GM18873 (cell line): ENCODE data around the gene SLC17A2.
"Not testable (repeated sequence)": the region's sequence is repeated elsewhere in the genome, so short reads cannot be mapped to it uniquely, and the experiment has no call there.

Source experiments
- ATAC-seq: cut with Tn5 transposase; IDR thresholded peaks from one replicate; pipeline ENCODE4 v1.9.1; 2021; ENCODE audit warnings: mild to moderate bottlenecking, moderate library complexity, moderate number of reproducible peaks; ENCODE audit not compliant: unreplicated experiment, low FRiP score

Gene SLC17A2

DNA sequence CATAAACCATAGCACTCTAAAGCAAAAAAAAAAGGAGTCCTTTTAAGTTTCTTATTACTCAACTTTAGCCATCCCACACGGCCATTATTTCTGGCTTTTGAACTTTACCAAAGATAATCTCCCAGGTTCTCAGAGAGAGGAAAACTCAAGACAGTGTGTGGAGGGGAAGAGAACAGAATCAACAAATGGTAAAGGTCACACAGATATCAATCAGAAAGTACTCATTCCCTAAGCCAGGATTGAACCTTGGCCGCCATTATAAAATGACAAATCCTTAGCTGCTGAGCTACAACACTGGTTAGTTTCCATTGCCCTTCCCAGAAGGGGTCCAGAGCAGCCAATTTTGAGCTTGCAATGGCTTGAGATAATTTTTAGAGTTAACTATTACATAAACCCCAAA, 22.0 kb upstream of the SLC17A2 start:
- ATAC-seq = no peak

DNA sequence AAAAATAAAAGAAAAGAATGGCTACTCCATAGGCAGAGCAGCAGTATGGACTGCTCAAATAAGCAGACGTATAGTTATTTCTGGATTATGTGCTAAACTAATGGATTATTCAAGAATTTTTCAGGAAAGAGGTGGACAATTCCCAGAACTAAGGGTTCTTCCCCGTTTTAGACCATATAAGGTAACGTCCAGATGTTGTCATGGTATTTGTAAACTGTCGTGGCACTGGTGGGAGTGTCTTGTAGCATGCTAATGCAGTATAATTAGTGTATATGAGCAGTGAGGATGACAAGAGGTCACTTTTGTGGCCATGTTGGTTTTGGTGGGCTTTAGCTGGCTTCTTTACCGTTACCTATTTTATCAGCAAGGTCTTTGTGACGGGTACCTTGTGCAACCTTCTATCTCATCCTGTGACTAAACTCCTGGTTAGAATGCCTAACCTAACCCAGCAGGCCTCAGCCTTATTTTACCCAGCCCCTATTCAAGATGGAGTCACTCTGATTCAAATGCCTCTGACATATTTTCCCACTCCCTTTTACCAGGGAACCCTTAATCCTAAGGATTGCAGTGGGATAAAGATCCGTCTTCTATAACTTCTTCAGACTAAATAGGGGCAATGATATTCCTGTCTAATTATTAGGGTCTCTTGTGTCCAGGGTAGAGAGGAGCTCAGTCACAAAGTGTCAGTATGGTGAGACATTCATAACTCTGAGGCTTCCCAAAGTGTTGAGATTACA, 21.0 kb upstream of the SLC17A2 start:
- ATAC-seq = no peak

DNA sequence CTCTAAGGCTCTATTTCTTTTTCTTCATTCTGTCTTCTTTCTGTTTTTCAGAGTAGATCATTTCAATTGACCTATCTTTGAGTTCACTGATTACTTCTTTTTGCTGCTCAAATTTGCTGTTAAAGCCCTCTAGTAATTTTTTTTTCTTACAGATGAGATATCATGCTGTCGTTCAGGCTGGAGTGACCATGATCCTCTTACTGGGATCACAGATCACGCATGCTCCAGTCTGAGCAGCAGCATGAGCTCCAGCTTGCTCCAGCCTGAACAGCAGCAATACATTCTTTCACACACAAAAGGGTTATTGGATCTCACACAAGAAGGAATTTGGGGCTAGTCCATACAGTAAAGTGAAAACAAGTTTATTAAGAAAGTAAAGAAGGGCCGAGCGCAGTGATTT, 19.8 kb upstream of the SLC17A2 start:
- ATAC-seq = no peak

- ATAC-seq = no peak
Measured at GRCh38 chr6:25949695-25950094, 19.2 kb upstream of the SLC17A2 start.

DNA sequence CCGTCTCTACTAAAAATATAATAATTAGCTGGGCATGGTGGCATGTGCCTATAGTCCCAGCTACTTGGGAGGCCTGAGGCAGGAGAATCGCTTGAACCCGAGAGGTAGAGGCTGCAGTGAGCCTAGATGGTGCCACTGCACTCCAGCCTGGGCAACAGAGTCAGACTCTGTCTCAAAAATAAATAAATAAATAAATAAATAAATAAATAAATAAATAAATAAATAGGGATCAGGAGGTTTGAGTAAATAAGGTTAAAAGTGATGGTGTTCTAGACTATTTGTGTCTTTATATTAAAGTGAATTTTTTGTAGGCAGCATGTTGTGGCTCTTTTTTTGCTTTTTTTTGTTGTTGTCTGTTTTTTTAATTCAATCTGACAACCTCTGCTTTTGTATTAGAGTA, 17.0 kb upstream of the SLC17A2 start:
- ATAC-seq = not testable (repeated sequence)

DNA sequence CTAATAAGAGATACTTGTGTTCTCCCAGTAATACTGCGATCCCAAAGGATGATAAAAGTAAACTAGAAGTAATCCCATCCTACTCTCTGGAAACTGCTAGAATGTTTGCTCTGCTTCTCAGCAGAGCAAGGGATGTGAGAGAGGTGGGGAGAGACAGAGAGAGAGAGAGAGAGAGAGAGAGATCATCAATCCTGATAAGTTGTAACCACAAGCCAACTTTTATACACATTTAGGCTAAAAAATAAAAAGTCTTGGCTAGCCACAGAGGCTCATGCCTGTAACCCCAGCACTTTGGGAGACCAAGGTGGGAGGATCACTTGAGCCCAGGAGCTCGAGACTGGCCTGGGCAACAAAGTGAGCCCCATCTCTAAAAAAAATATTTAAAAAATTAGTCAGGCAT, 16.1 kb upstream of the SLC17A2 start:
- no peak for ATAC-seq

DNA sequence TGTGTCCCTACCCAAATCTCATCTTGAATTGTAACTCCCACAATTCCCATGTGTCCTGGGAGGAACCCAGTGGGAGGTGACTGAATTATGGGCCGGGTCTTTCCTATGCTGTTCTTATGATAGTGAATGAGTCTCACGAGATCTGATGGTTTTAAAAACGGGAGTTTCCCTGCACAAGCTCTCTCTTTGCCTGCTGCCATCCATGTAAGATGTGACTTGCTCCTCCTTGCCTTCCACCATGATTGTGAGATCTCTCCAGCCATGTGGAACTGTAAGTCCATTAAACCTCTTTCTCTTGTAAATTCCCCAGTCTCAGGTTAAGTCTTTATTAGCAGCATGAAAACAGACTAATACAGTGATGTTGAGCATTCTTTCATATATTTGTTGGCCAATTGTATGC, 15.2 kb upstream of the SLC17A2 start:
- ATAC-seq = not testable (repeated sequence)

GRCh38 chr6:25944688-25945574, 14.4 kb upstream of the SLC17A2 start:
- no peak for ATAC-seq

DNA sequence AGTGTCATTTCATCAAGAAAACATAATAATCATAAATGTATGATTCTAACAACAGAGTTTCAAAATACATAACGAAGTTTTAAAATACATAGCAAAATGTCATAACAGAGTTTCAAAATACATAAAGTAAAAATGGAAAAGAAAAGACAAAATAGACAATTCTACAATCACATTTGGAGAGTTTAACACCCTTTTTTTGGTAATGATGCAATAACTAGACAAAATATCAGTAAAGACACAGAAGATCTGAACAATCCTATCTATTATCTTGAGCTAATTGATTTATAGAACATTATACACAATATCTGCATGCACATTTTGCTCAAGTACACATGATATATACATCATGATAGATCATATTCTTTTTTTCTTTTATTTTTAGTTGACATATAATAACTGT, 13.4 kb upstream of the SLC17A2 start:
- no peak for ATAC-seq

DNA sequence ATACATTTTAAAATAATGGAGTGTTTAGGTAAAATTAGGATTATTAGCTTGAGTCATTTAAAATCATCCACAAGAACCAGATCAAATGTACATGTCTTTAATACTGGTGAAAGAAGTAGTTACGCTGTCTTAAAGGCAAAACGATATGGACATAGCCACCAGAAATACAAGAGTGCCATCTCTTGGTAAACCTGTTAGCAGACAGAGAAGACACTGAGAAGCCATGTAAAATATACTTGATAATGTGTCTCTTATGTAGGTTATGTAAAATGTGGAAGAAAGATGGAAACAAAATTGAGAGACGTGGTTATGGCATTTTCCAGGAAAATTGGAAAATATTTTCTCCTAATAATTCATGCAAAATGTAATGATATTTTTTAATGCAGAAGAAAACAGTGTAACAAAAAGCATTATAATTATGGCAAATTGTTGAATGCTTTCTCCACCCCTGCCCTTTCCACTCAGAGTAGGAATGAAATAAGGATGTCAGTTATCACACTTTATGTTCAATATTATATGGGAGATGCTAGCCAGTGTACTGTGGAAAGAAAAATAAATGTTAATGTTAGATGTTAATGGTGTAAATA, 12.2 kb upstream of the SLC17A2 start:
- ATAC-seq = no peak

- ATAC-seq = no peak
Measured at GRCh38 chr6:25939593-25939992, 9.1 kb upstream of the SLC17A2 start.

DNA sequence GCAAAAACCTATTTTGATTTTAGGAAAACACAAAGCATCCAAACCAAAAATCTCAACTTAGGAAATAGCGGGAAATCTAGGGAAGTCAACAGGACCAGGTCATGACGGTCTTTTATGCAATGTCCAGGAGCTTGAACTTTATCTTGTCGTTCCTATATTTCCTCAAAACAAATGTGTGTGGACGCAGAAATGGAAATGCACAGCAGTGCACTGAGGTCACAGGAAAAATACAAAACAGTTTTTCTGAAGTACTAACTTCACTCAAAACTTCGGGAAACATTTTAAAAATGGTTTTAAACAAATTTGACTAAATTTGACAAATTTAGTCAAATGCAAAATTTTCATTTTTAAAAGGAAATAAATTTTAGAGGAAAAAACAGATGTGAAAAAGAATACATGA, 5.5 kb upstream of the SLC17A2 start:
- no peak for ATAC-seq

DNA sequence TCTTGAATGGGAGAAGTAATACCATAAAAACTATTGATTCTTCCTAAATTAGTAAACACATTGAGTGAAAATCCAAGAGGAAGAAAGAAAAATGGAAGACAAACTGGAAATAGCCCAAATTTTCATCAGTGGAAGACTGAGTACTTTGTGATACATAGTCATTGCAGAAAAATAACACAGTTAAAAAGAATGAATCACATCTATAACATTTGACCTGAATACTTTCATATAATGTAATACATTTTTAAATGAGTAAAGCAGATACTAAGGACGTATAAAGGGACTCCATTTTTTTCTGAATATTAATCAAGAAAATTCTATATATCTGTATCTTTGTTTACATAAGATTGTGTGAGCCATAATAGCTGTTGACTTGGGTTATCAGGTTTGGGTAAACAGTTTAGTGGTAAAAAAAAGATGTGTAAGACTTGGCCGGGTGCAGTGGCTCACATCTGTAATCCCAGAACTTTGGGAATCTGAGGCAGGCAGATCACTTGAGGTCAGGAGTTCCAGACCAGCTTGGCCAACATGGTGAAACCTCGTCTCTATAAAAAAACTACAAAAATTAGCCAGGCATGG, 4.3 kb upstream of the SLC17A2 start:
- ATAC-seq = no peak

GRCh38 chr6:25934156-25934555, 3.7 kb upstream of the SLC17A2 start:
- ATAC-seq = no peak

GRCh38 chr6:25931411-25931709, 869 bp upstream of the SLC17A2 start:
- ATAC-seq = no peak

GRCh38 chr6:25929785-25930184, 706 bp downstream of the SLC17A2 start:
- ATAC-seq = not testable (repeated sequence)

- ATAC-seq = no peak
Measured at GRCh38 chr6:25928562-25929324, 1.7 kb downstream of the SLC17A2 start.

- ATAC-seq = no peak
Measured at GRCh38 chr6:25927756-25928216, 2.7 kb downstream of the SLC17A2 start.

GRCh38 chr6:25927178-25927577, 3.3 kb downstream of the SLC17A2 start:
- no peak for ATAC-seq

DNA sequence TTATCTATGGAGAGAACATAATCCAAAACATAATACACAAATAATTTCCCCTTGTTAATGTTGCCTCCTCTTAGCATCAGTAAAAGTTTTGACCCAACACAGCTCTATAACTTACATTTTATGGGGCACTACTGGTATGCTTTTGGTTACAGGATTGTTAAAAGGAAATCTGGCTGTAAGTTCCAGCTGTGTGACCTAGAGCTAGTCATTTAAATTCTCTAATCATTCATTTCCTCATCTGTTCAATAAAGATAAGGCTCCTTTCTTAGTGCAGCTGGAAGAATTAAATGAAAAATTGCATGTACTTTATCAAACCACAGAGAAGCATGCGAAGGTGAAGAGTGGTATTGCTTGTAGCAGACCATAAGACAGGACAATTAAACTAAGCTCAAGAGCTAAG, 4.6 kb downstream of the SLC17A2 start:
- no peak for ATAC-seq
